Transverse colon (tissue), 4 donors: ENCODE data around the gene LCE5A.

Source experiments
- EP300 ChIP-seq: sonication (generic); formaldehyde crosslinking; IDR thresholded peaks from one replicate; pipeline ENCODE4 v1.6.1; 2017; ENCODE audit warnings: antibody characterized with exemption, low read depth
- POLR2AphosphoS5 ChIP-seq, 3 donors: sonication (generic); formaldehyde crosslinking; IDR thresholded peaks; one replicate each; pipeline ENCODE4 v1.6.1; 2016; ENCODE audit warnings: antibody characterized with exemption in 3 of 3
- TF ChIP-seq, protein P1 (sequence below), 5 experiments: fragments of 200-600 bp in 3 of 5; fragments of 450-650 bp in 2 of 5; sonication (generic) in 3 of 5; IDR thresholded peaks; 1 replicate in 2 of 5; 2 replicates in 3 of 5; pipeline ENCODE4 v1.5.1; 2016 to 2017; ENCODE audit warnings: antibody characterized with exemption in 5 of 5, inconsistent platforms in 3 of 5, mild to moderate bottlenecking in 2 of 5, moderate library complexity in 1 of 5

DNA sequence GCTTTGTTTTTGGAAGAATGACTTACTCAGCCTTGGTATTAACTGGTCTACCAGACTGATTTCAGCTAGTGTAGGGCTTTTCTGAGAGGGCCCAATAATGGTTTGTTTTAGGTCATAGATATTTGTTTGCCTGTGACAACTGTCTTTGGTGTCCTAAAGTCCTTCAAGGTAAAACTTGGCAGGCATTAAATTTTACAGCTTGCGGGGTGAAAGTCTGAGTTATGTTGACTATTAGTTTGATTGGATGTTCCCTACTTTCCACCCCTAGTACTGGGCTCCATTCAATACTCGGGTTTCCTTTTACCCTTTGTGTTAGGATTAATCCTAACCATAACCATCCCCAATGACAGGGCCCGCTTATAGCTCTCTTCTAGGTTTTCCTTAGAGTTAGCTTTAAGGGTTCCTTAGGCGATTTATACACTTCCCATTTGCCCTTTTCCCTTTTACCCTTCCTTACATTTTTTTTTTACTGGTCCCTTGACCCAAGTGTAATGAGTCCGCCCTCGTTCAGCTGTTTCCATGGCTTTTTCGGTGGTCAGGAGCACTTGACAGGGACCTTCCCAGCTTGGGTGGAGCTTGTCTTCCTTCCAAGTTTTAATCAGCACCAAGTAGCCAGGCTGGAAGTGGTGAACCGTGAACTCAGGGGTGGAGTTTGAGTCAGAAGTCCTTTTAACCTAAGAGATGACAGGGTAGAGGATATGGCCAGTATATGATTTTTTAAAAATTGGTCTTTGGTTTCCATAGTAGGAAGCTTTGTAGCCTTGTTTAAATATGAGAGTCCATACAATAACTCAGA, 28.5 kb upstream of the LCE5A start:
- TF ChIP-seq, protein P1, sequence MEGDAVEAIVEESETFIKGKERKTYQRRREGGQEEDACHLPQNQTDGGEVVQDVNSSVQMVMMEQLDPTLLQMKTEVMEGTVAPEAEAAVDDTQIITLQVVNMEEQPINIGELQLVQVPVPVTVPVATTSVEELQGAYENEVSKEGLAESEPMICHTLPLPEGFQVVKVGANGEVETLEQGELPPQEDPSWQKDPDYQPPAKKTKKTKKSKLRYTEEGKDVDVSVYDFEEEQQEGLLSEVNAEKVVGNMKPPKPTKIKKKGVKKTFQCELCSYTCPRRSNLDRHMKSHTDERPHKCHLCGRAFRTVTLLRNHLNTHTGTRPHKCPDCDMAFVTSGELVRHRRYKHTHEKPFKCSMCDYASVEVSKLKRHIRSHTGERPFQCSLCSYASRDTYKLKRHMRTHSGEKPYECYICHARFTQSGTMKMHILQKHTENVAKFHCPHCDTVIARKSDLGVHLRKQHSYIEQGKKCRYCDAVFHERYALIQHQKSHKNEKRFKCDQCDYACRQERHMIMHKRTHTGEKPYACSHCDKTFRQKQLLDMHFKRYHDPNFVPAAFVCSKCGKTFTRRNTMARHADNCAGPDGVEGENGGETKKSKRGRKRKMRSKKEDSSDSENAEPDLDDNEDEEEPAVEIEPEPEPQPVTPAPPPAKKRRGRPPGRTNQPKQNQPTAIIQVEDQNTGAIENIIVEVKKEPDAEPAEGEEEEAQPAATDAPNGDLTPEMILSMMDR (IDR thresholded peaks at IDR 0.05), result no peak
- TF ChIP-seq POLR2AphosphoS5 (IDR thresholded peaks at IDR 0.05), result no peak
- TF ChIP-seq EP300, result no peak
